PC-3 (cell line): Measurements from ENCODE around the gene USO1.

ENCODE experiments used
- CTCF ChIP-seq: fragments of 300-600 bp; sonication (generic); conservative IDR thresholded peaks from 2 replicates; pipeline ENCODE4 v1.5.1; 2017; ENCODE audit warnings: antibody characterized with exemption, low read depth, mild to moderate bottlenecking, low read length
- EZH2 ChIP-seq: fragments of 300-600 bp; sonication (generic); IDR thresholded peaks from one replicate; pipeline ENCODE4 v1.6.1; 2017; ENCODE audit warnings: antibody characterized with exemption, mild to moderate bottlenecking, low read length; ENCODE audit not compliant: unreplicated experiment

GRCh38 chr4:75737398-75737797 lies 13.0 kb downstream of the USO1 start:
- no peak for TF ChIP-seq CTCF
- no peak for TF ChIP-seq EZH2
